Measurements from ENCODE around the gene CLIC4.
"Not testable (repeated sequence)": the region's sequence is repeated elsewhere in the genome, so short reads cannot be mapped to it uniquely, and the experiment has no call there.

Gene CLIC4

DNA sequence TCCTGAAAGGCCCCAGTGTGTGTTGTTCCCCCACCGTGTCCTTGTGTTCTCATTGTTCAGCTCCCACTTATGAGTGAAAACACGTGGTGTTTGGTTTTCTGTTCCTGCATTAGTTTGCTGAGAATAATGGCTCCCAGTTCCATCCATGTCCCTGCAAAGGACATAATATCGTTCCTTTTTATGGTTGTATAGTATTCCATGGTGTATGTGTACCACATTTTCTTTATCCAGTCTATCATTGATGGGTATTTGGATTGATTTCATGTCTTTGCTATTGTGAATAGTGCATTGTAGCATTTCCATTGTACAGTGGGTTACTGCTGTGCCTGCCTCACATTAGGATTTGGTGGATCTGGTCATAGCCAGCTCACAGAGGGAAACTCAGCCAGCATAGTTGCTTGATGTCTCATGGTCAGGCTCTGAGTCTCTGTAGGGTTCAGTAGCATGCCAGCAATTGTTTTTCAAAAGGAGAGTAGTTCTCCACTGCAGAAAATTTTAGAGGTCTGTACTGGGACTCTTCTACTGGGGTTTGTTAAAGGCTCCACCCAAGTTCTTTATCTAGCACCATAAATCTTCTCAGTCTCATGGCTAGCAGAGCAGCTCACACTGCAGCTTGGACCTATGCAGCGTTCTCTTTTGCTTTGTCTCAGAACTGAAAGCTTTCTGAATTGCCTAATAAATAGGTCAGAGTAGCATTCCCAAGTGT is 143.9 kb downstream of the CLIC4 start:
- TF ChIP-seq CTCF (conservative IDR thresholded peaks at IDR 0.05), result no peak
- H3K27ac ChIP-seq, result no peak overlapping the region

GRCh38 chr1:24890887-24891286 is 145.6 kb downstream of the CLIC4 start:
- no peak for TF ChIP-seq CTCF (conservative IDR thresholded peaks at IDR 0.05)

GRCh38 chr1:24891367-24891766 is 146.1 kb downstream of the CLIC4 start:
- not testable (repeated sequence) for H3K27ac ChIP-seq

More at GRCh38 chr1:24890887-24891286, 145.6 kb downstream of the CLIC4 start:
- no peak overlapping the region for H3K27ac ChIP-seq

DNA sequence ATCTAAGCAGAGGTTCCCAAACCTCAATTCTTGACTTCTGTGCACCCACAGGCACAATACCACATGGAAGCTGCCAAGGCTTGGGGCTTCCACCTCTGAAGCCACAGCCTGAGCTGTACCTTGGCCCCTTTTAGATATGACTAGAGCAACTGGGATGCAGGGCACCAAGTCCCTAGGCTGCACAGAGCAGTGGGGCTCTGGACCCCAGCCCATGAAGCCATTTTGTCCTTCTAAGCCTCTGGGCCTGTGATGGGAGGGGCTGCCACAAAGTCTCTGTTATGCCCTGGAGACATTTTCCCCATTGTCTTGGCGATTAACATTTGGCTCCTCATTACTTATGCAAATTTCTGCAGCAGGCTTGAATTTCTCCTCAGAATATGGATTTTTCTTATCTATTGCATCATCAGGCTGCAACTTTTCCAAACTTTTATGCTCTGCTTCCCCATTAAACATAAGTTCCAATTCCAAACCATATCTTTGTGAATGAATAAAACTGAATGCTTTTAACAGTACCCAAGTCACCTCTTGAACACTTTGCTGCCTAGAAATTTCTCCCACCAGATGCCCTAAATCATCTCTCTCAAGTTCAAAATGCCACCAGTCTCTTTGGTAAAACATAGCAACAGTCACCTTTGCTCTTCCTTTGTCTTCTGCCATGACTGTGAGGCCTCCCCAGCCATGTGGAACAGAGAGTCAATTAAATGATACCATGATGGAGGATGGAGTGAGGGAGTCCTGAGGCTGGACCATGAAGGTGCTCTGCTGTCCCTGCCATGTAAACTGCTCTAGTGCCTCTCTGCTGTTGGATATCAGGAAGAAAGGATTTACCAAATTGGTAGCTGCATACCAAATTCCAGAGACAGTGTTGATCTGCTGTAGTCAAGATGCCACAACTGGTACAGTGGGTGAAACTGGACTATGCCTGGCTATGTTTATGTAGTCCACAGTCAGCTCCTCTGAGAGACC is 147.2 kb downstream of the CLIC4 start:
- TF ChIP-seq CTCF (conservative IDR thresholded peaks at IDR 0.05), result no peak
- peak overlapping the region; percentile 90 for H3K27ac ChIP-seq

GRCh38 chr1:24893431-24893830 is 148.2 kb downstream of the CLIC4 start:
- no peak for TF ChIP-seq CTCF (conservative IDR thresholded peaks at IDR 0.05)
- peak overlapping the region; percentile 90 for H3K27ac ChIP-seq

Measured in VCaP (cell line).